ENCODE results near the gene TAS1R1. TPM values are rescaled to one million over a fixed set of nuclear protein-coding genes. Genes with fewer than 3 reads are reported as not detected.

Gene TAS1R1
- total and polyA plus RNA-seq, 9 of the 15 experiments (the other 6 are each of a cell fraction or from before 2014, with no cell fraction given) = 0.06 TPM; not detected in 8

DNA sequence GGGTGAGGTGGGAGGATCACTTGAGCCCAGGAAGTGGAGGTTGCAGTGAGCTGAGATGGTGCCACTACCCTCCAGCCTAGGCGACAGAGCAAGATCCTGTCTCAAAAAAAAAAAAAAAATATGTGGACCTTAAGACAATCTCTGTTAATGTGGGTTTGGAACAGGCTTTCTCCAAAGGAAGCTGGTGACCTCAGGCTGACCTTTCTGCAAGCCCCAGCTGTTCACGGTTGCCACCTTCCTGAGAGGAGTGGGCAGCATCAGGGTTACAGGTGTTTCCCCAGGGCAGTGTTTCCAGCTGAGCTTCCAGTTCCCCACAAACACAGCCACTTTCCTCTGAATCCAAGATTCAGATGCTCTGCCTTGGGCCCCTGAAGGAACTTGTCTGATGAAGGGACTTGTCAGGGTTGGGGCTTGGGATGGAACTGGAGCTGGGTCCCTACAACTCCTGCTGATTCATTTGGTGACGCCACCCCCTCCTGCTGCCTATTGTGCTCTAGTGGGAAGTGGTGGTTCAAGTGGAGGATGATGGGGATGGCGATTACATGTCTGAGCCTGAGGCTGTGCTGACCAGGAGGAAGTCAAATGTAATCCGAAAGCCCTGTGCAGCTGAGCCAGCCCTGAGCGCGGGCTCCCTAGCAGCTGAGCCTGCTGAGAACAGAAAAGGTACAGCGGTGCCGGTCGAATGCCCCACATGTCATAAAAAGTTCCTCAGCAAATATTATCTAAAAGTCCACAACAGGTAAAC lies 26.6 kb downstream of the TAS1R1 start (continued):
- no peak for TF ChIP-seq MED1 (CRISPR knock-in tag; IDR thresholded peaks at IDR 0.05; ENCODE audit: borderline replicate concordance)
- TF ChIP-seq, protein P1, sequence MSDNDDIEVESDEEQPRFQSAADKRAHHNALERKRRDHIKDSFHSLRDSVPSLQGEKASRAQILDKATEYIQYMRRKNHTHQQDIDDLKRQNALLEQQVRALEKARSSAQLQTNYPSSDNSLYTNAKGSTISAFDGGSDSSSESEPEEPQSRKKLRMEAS (CRISPR knock-in tag; IDR thresholded peaks at IDR 0.05) = peak; percentile 26; the same call in 1 of the 2 replicates
- no peak for TF ChIP-seq TEAD1 (CRISPR knock-in tag; IDR thresholded peaks at IDR 0.05)
- TF ChIP-seq SIN3B (IDR thresholded peaks at IDR 0.05; ENCODE audit: low read depth) = no peak

DNA sequence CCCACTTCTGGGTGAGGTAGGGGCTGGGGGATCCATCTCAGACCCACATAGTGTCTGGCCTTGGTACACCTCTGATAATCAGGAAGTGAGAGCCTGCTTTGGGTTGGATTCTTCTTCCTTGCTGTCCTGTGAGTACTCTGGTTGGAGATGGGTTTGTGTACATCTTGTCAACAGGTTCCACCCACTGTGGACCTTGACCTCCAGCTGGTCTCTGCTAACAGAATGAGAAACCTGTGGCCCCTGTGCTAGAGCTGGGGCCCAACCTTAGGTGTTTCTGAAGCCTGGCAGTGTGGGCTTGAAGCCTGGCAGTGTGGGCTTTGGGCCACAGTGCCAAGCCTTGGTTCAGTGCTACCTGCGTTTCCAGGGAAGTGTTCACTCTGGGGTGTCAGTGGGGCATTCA lies 27.3 kb downstream of the TAS1R1 start:
- H2AFZ ChIP-seq (ENCODE audit: low read depth, low read length) = no peak overlapping the region
- peak overlapping the region; percentile 73; the same call in 2 of the 3 replicates for H3K27ac ChIP-seq (ENCODE audit: extremely low read depth, low read depth, low read length)
- H3K79me2 ChIP-seq (ENCODE audit: control insufficient read depth, insufficient read depth, low read length) = peaks cover 45% of the 10 kb centered on the region
- peak overlapping the region; percentile 10; the same call in 1 of the 2 replicates for H3K4me3 ChIP-seq
- ChIA-PET POLR2A (interaction anchor here (1.3 to 13.4 kb wide), 5 partner anchors 10 to 19 kb away, joined by 3 to 221 read pairs (median 9); partner anchors contain the start of gene KLHL21), CTCF (ENCODE audit: low intra/inter-chr PET ratio) (no interaction called here)
- no peak for DNase-seq (ENCODE audit: extremely low read depth in 1 of 4, low spot score in 3 of 4)
- TF ChIP-seq, protein P2, sequence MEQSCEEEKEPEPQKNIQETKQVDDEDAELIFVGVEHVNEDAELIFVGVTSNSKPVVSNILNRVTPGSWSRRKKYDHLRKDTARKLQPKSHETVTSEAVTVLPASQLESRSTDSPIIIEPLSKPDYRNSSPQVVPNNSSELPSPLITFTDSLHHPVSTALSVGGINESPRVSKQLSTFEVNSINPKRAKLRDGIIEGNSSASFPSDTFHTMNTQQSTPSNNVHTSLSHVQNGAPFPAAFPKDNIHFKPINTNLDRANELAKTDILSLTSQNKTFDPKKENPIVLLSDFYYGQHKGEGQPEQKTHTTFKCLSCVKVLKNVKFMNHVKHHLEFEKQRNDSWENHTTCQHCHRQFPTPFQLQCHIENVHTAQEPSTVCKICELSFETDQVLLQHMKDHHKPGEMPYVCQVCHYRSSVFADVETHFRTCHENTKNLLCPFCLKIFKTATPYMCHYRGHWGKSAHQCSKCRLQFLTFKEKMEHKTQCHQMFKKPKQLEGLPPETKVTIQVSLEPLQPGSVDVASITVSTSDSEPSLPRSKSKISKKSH (CRISPR knock-in tag; IDR thresholded peaks at IDR 0.05) = no peak
- TF ChIP-seq TCF7L2 (IDR thresholded peaks at IDR 0.05; ENCODE audit: low read depth, low read length) (no peak), RBFOX2 (IDR thresholded peaks at IDR 0.05; ENCODE audit: low read depth, low read length) (no peak), SPI1 (IDR thresholded peaks at IDR 0.05; ENCODE audit: borderline replicate concordance, low read depth, low read length) (0 out of 2 replicates have a peak, but pooled peaks have one; percentile 27), ZKSCAN1 (IDR thresholded peaks at IDR 0.05; ENCODE audit: low read depth, low read length) (no peak)
- TF ChIP-seq, protein P3, sequence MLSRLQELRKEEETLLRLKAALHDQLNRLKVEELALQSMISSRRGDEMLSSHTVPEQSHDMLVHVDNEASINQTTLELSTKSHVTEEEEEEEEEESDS (CRISPR knock-in tag; IDR thresholded peaks at IDR 0.05) = no peak
- intact Hi-C loops (cut with micrococcal nuclease) (no loop called here), in situ Hi-C loops (cut with MboI) (no loop called here)
- H3K27me3 ChIP-seq (ENCODE audit: control insufficient read depth in 2 of 2, insufficient read depth in 2 of 2, low read length in 2 of 2) = no peaks in the 10 kb centered on the region
- BruUV-seq (replicated peaks) = no TSS peak
- H3K36me3 ChIP-seq (ENCODE audit: control insufficient read depth, insufficient read depth, low read length) = peaks cover 39% of the 10 kb centered on the region; the same call in 1 of the 3 replicates
- H3K9me3 ChIP-seq (replicated peaks; ENCODE audit: control insufficient read depth, insufficient read depth, low read depth, low read length) = no peaks in the 10 kb centered on the region
- H3K4me2 ChIP-seq (ENCODE audit: insufficient read depth, low read length) = peak overlapping the region; percentile 96
- H4K20me1 ChIP-seq (replicated peaks; ENCODE audit: control insufficient read depth, insufficient read depth, low read length) = peaks cover 33% of the 10 kb centered on the region
- H3K9me1 ChIP-seq (ENCODE audit: control insufficient read depth, insufficient read depth, low read length) = peaks cover 19% of the 10 kb centered on the region
- peak overlapping the region; percentile 25 to 78; a peak in 2 of 4 replicates for H3K9ac ChIP-seq (ENCODE audit: insufficient read depth in 1 of 2, low read depth in 2 of 2, low read length in 2 of 2)
- H3K4me1 ChIP-seq (replicated peaks in 1 of 2; ENCODE audit: control insufficient read depth in 2 of 2, insufficient read depth in 2 of 2, low read length in 2 of 2) = peaks cover 46 to 75% of the 10 kb centered on the region in 2 experiments
- no peak for ATAC-seq
- peak; percentile 11 for FAIRE-seq
- WGBS (ENCODE audit: insufficient coverage, low coverage, missing lambda C conversion rate) = 88% methylated on average over 1 of the region's 1 CpG
